Activated naive CD8-positive, alpha-beta T cell (primary cell): ENCODE data around the gene RPS6KA5.

Source experiments
- H3K27ac Mint-ChIP-seq: one replicate; pipeline ENCODE4 v1.8.0; 2021; ENCODE audit warnings: mixed read lengths
- H3K27me3 Mint-ChIP-seq: one replicate; pipeline ENCODE4 v1.8.0; 2021; ENCODE audit warnings: mixed read lengths
- H3K36me3 Mint-ChIP-seq: one replicate; pipeline ENCODE4 v1.8.0; 2021; ENCODE audit warnings: mixed read lengths
- H3K4me1 Mint-ChIP-seq: one replicate; pipeline ENCODE4 v1.8.0; 2021; ENCODE audit warnings: low read depth, mixed read lengths
- H3K4me3 Mint-ChIP-seq: one replicate; pipeline ENCODE4 v1.8.0; 2021; ENCODE audit warnings: mild to moderate bottlenecking, mixed read lengths
- H3K9me3 Mint-ChIP-seq: one replicate; pipeline ENCODE4 v1.8.0; 2021; ENCODE audit warnings: low read depth, mixed read lengths

Gene RPS6KA5

GRCh38 chr14:90810806-90811205 is 249.6 kb downstream of the RPS6KA5 start:
- Mint-ChIP-seq H3K27ac (no peak overlapping the region), H3K9me3 (no peaks in the 10 kb centered on the region), H3K4me3 (no peak overlapping the region), H3K4me1 (peaks cover 3% of the 10 kb centered on the region), H3K36me3 (no peaks in the 10 kb centered on the region), H3K27me3 (peaks cover 4% of the 10 kb centered on the region)

GRCh38 chr14:90809530-90810312 is 250.7 kb downstream of the RPS6KA5 start:
- no peak overlapping the region for H3K27ac Mint-ChIP-seq
- no peaks in the 10 kb centered on the region for H3K36me3 Mint-ChIP-seq
- H3K9me3 Mint-ChIP-seq: no peaks in the 10 kb centered on the region
- no peaks in the 10 kb centered on the region for H3K4me1 Mint-ChIP-seq
- H3K27me3 Mint-ChIP-seq: no peaks in the 10 kb centered on the region
- no peak overlapping the region for H3K4me3 Mint-ChIP-seq

GRCh38 chr14:90808759-90809529 is 251.5 kb downstream of the RPS6KA5 start:
- H3K4me3 Mint-ChIP-seq: no peak overlapping the region
- no peaks in the 10 kb centered on the region for H3K27me3 Mint-ChIP-seq
- no peaks in the 10 kb centered on the region for H3K4me1 Mint-ChIP-seq
- H3K9me3 Mint-ChIP-seq: no peaks in the 10 kb centered on the region
- no peaks in the 10 kb centered on the region for H3K36me3 Mint-ChIP-seq
- no peak overlapping the region for H3K27ac Mint-ChIP-seq

GRCh38 chr14:90807060-90807459 is 253.4 kb downstream of the RPS6KA5 start:
- H3K9me3 Mint-ChIP-seq: no peaks in the 10 kb centered on the region
- no peak overlapping the region for H3K27ac Mint-ChIP-seq
- no peaks in the 10 kb centered on the region for H3K4me1 Mint-ChIP-seq
- H3K36me3 Mint-ChIP-seq: no peaks in the 10 kb centered on the region
- no peaks in the 10 kb centered on the region for H3K27me3 Mint-ChIP-seq
- no peak overlapping the region for H3K4me3 Mint-ChIP-seq

GRCh38 chr14:90805662-90806540 is 254.5 kb downstream of the RPS6KA5 start:
- peaks cover 5% of the 10 kb centered on the region for H3K4me1 Mint-ChIP-seq
- H3K27me3 Mint-ChIP-seq: no peaks in the 10 kb centered on the region
- H3K9me3 Mint-ChIP-seq: no peaks in the 10 kb centered on the region
- no peak overlapping the region for H3K27ac Mint-ChIP-seq
- H3K36me3 Mint-ChIP-seq: no peaks in the 10 kb centered on the region
- H3K4me3 Mint-ChIP-seq: no peak overlapping the region

GRCh38 chr14:90805084-90805391 is 255.4 kb downstream of the RPS6KA5 start:
- Mint-ChIP-seq H3K9me3 (no peaks in the 10 kb centered on the region), H3K36me3 (no peaks in the 10 kb centered on the region), H3K27ac (no peak overlapping the region), H3K4me3 (no peak overlapping the region), H3K27me3 (no peaks in the 10 kb centered on the region), H3K4me1 (peaks cover 8% of the 10 kb centered on the region)

- H3K4me3 Mint-ChIP-seq: no peak overlapping the region
- H3K36me3 Mint-ChIP-seq: no peaks in the 10 kb centered on the region
- peaks cover 8% of the 10 kb centered on the region for H3K4me1 Mint-ChIP-seq
- H3K9me3 Mint-ChIP-seq: no peaks in the 10 kb centered on the region
- H3K27me3 Mint-ChIP-seq: no peaks in the 10 kb centered on the region
- no peak overlapping the region for H3K27ac Mint-ChIP-seq
Measured at GRCh38 chr14:90804292-90805083, 256.0 kb downstream of the RPS6KA5 start.

GRCh38 chr14:90803249-90803648 is 257.2 kb downstream of the RPS6KA5 start:
- Mint-ChIP-seq H3K36me3 (no peaks in the 10 kb centered on the region), H3K27ac (no peak overlapping the region), H3K9me3 (no peaks in the 10 kb centered on the region), H3K4me3 (no peak overlapping the region), H3K4me1 (peaks cover 8% of the 10 kb centered on the region), H3K27me3 (no peaks in the 10 kb centered on the region)

GRCh38 chr14:90799420-90799819 is 261.0 kb downstream of the RPS6KA5 start:
- H3K27me3 Mint-ChIP-seq: no peaks in the 10 kb centered on the region
- H3K4me1 Mint-ChIP-seq: peaks cover 8% of the 10 kb centered on the region
- H3K36me3 Mint-ChIP-seq: no peaks in the 10 kb centered on the region
- no peak overlapping the region for H3K4me3 Mint-ChIP-seq
- H3K9me3 Mint-ChIP-seq: no peaks in the 10 kb centered on the region
- no peak overlapping the region for H3K27ac Mint-ChIP-seq

GRCh38 chr14:90797919-90798318 is 262.5 kb downstream of the RPS6KA5 start:
- Mint-ChIP-seq H3K36me3 (no peaks in the 10 kb centered on the region), H3K4me1 (peaks cover 8% of the 10 kb centered on the region), H3K9me3 (no peaks in the 10 kb centered on the region), H3K27ac (no peak overlapping the region), H3K4me3 (no peak overlapping the region), H3K27me3 (no peaks in the 10 kb centered on the region)
